ENCODE results near the gene CAPZA3.
"Not testable (repeated sequence)": the region's sequence is repeated elsewhere in the genome, so short reads cannot be mapped to it uniquely, and the experiment has no call there.

Gene CAPZA3

GRCh38 chr12:18782827-18783226 is 44.9 kb downstream of the CAPZA3 start:
- TF ChIP-seq CTCF (IDR thresholded peaks at IDR 0.05; ENCODE audit: low read depth, low read length, missing control alignments), result no peak
- in situ Hi-C loops (cut with HindIII; ENCODE audit: low sequenced_read_pairs), result no loop called here
- DNase-seq (ENCODE audit: low read depth), result no peak
- no peak overlapping the region for H3K4me3 ChIP-seq (ENCODE audit: low read depth, low read length)

GRCh38 chr12:18785465-18785864 is 47.5 kb downstream of the CAPZA3 start:
- DNase-seq (ENCODE audit: low read depth); in situ Hi-C loops (cut with HindIII; ENCODE audit: low sequenced_read_pairs); H3K4me3 ChIP-seq (ENCODE audit: low read depth, low read length): not testable (repeated sequence)
